Endothelial cell of umbilical vein (primary cell): Measurements from ENCODE around the gene ADAP1.

Experiments used
- CTCF ChIP-seq, 2 donors: IDR thresholded peaks; 1 replicate in 1 of 2; 2 replicates in 1 of 2; pipeline ENCODE4 v1.5.1; 2011; ENCODE audit warnings: low read length in 2 of 2, mild to moderate bottlenecking in 2 of 2, moderate library complexity in 2 of 2, control low read depth in 1 of 2, inconsistent platforms in 1 of 2, low read depth in 1 of 2; ENCODE audit not compliant: insufficient read depth in 1 of 2; ENCODE audit errors: extremely low read depth in 1 of 2
- EZH2 ChIP-seq: IDR thresholded peaks from 2 replicates; pipeline ENCODE4 v1.6.1; 2012; ENCODE audit warnings: borderline replicate concordance, low read depth, mild to moderate bottlenecking, moderate library complexity, low read length, inconsistent platforms; ENCODE audit not compliant: severe bottlenecking
- FOS ChIP-seq: IDR thresholded peaks from 2 replicates; pipeline ENCODE4 v1.6.1; 2011; ENCODE audit warnings: mild to moderate bottlenecking, low read length, moderate library complexity, borderline replicate concordance; ENCODE audit not compliant: insufficient read depth
- GATA2 ChIP-seq: IDR thresholded peaks from 2 replicates; pipeline ENCODE4 v1.7.0; 2011; ENCODE audit warnings: low read depth, mild to moderate bottlenecking, moderate library complexity, mixed read lengths, low read length; ENCODE audit not compliant: insufficient read length, insufficient read depth
- JUN ChIP-seq: IDR thresholded peaks from 2 replicates; pipeline ENCODE4 v1.6.1; 2011; ENCODE audit warnings: borderline replicate concordance, low read depth; ENCODE audit not compliant: insufficient read length, insufficient read depth
- MAX ChIP-seq: IDR thresholded peaks from 2 replicates; pipeline ENCODE4 v1.6.1; 2011; ENCODE audit not compliant: insufficient read depth, insufficient read length
- MYC ChIP-seq: IDR thresholded peaks from one replicate; pipeline ENCODE4 v1.6.1; 2011; ENCODE audit warnings: mild to moderate bottlenecking, low read depth, low read length
- POLR2A ChIP-seq: IDR thresholded peaks from 2 replicates; pipeline ENCODE4 v1.6.1; 2012; ENCODE audit warnings: low read depth, mild to moderate bottlenecking, control low read depth, low read length
- POLR2AphosphoS5 ChIP-seq: IDR thresholded peaks from 2 replicates; pipeline ENCODE4 v1.6.1; 2012; ENCODE audit warnings: low read depth, mild to moderate bottlenecking, control low read depth, low read length, moderate library complexity; ENCODE audit not compliant: insufficient read depth

DNA sequence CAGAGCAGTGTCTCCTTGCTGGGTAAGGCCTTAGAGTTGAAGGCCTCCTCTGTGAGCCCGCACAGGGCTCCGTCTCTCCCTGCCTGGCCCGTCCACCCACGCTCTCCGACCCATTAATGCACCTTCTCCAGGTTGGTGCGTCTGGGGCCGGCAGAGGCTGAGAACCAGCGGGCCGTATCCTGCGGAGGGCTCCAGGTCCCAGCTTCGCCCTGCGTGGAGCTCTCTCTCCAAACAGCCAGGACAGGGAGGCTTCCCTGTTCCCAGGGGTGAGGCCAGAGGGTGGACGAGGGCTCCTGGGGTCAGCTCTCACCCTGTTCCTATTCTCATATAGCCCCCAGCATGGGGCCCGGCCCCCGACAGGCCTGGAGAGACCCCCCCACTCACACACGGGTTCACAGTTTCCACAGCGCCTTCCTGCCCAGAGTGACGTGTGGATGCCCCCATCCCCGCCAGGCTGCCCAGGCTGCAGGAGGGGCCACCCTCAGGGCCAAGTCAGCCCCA is 43.5 kb downstream of the ADAP1 start:
- TF ChIP-seq CTCF (IDR thresholded peaks at IDR 0.05; ENCODE audit: extremely low read depth in 1 of 2, insufficient read depth in 1 of 2, low read depth in 1 of 2, low read length in 2 of 2): no peak
- TF ChIP-seq EZH2: no peak
- no peak for TF ChIP-seq POLR2AphosphoS5
- TF ChIP-seq POLR2A: no peak
- TF ChIP-seq GATA2: no peak
- no peak for TF ChIP-seq JUN
- TF ChIP-seq FOS: no peak
- no peak for TF ChIP-seq MYC
- no peak for TF ChIP-seq MAX
